B cell (primary cell): ENCODE data around the gene HNRNPH2. TPM values are rescaled to one million over a fixed set of nuclear protein-coding genes. Genes with fewer than 3 reads are reported as not detected.

Experiments used
- ATAC-seq: fragments of 200-7000 bp; cut with Tn5 transposase; one replicate; pipeline ENCODE4 v1.10.0; 2021; ENCODE audit warnings: low read depth, mild to moderate bottlenecking, moderate number of reproducible peaks, moderate library complexity
- CTCF ChIA-PET: fragments of 350-600 bp; sonication (Branson Sonifier 250); formaldehyde crosslinking; loops from one replicate; lab custom pipeline; 2021; ENCODE audit warnings: antibody characterized with exemption, inconsistent platforms; lab: Charles Lee
- POLR2A ChIA-PET: fragments of 350-600 bp; sonication (Branson Sonifier 250); formaldehyde crosslinking; loops from one replicate; lab custom pipeline; 2021; ENCODE audit warnings: antibody characterized with exemption; lab: Charles Lee
- DNase-seq: peaks from one replicate; pipeline ENCODE4 v3.0.0; 2013
- H2AFZ ChIP-seq: 2 replicates; pipeline ENCODE4 v1.6.1; 2012; ENCODE audit warnings: mild to moderate bottlenecking, low read depth, low read length; ENCODE audit not compliant: insufficient read depth, poor library complexity, severe bottlenecking
- H3K27ac ChIP-seq, 2 donors: 1 replicate in 1 of 2; 2 replicates in 1 of 2; pipeline ENCODE4 v1.5.1; 2012 to 2013; ENCODE audit warnings: low read length in 2 of 2, mild to moderate bottlenecking in 2 of 2, moderate library complexity in 1 of 2
- H3K27me3 ChIP-seq, 4 experiments: fragments of 200-600 bp in 1 of 4; sonication (generic) in 1 of 4; replicated peaks in 1 of 4; 1 replicate in 2 of 4; 2 replicates in 2 of 4; pipeline versions ENCODE4 v1.6.1 to v1.7.0; 2013 to 2016; ENCODE audit warnings: low read length in 3 of 4, mild to moderate bottlenecking in 2 of 4, mixed read lengths in 1 of 4, moderate library complexity in 1 of 4; ENCODE audit not compliant: insufficient read depth in 4 of 4, control insufficient read depth in 3 of 4; ENCODE audit errors: control extremely low read depth in 1 of 4
- H3K36me3 ChIP-seq, 2 experiments: replicated peaks in 1 of 2; 1 replicate in 1 of 2; 2 replicates in 1 of 2; pipeline versions ENCODE4 v1.6.1 to v1.7.1; 2013; ENCODE audit warnings: low read length in 1 of 2; ENCODE audit not compliant: insufficient read depth in 2 of 2, control insufficient read depth in 1 of 2; ENCODE audit errors: control extremely low read depth in 1 of 2, extremely low read depth in 1 of 2
- H3K4me1 ChIP-seq, 2 donors: fragments of 200-600 bp in 1 of 2; sonication (generic) in 1 of 2; 1 replicate in 1 of 2; 2 replicates in 1 of 2; pipeline versions ENCODE4 v1.5.1 to v1.6.1; 2013 to 2017; ENCODE audit warnings: low read length in 2 of 2; ENCODE audit not compliant: control insufficient read depth in 2 of 2, insufficient read depth in 2 of 2
- H3K4me2 ChIP-seq: replicated peaks from 2 replicates; pipeline ENCODE3; 2012; ENCODE audit warnings: mild to moderate bottlenecking, low read depth, low read length; ENCODE audit not compliant: poor library complexity, severe bottlenecking
- H3K4me3 ChIP-seq, 5 experiments: fragments of 200-600 bp in 1 of 5; sonication (generic) in 1 of 5; 1 replicate in 3 of 5; 2 replicates in 2 of 5; pipeline versions ENCODE4 v1.5.1 to v1.7.0; 2011 to 2016; ENCODE audit warnings: low read length in 4 of 5, mild to moderate bottlenecking in 4 of 5, low read depth in 2 of 5, control low read depth in 1 of 5, moderate library complexity in 1 of 5; ENCODE audit not compliant: insufficient read depth in 1 of 5; ENCODE audit errors: control extremely low read depth in 1 of 5, extremely low read depth in 1 of 5
- H3K79me2 ChIP-seq: fragments of 200-600 bp; sonication (generic); one replicate; pipeline ENCODE4 v1.6.0; 2016; ENCODE audit warnings: low read length; ENCODE audit not compliant: control insufficient read depth, insufficient read depth
- H3K9ac ChIP-seq: fragments of 200-600 bp; sonication (generic); 2 replicates; pipeline ENCODE4 v1.6.1; 2017; ENCODE audit warnings: mild to moderate bottlenecking, low read length, moderate library complexity
- H3K9me3 ChIP-seq, 3 donors: one replicate each; pipeline versions ENCODE4 v1.6.1 to v1.7.1; 2013; ENCODE audit warnings: low read length in 2 of 3; ENCODE audit not compliant: control insufficient read depth in 2 of 3, insufficient read depth in 1 of 3; ENCODE audit errors: control extremely low read depth in 1 of 3
- H4K20me1 ChIP-seq: 2 replicates; pipeline ENCODE4 v1.6.0; 2012; ENCODE audit warnings: mild to moderate bottlenecking, low read length; ENCODE audit not compliant: insufficient read depth, control insufficient read depth, poor library complexity, severe bottlenecking
- H3K27ac Mint-ChIP-seq: one replicate; pipeline ENCODE4 v1.8.0; 2021; ENCODE audit warnings: mixed read lengths
- H3K27me3 Mint-ChIP-seq: one replicate; pipeline ENCODE4 v1.8.0; 2021; ENCODE audit warnings: mixed read lengths
- H3K4me1 Mint-ChIP-seq: one replicate; pipeline ENCODE4 v1.8.0; 2021; ENCODE audit warnings: mixed read lengths
- H3K4me3 Mint-ChIP-seq: one replicate; pipeline ENCODE4 v1.8.0; 2021; ENCODE audit warnings: mixed read lengths
- H3K9me3 Mint-ChIP-seq: one replicate; pipeline ENCODE4 v1.8.0; 2022; ENCODE audit warnings: mixed read lengths; ENCODE audit not compliant: insufficient read depth
- EZH2 ChIP-seq: IDR thresholded peaks from 2 replicates; pipeline ENCODE4 v1.6.1; 2012; ENCODE audit warnings: borderline replicate concordance, low read depth, mild to moderate bottlenecking, moderate library complexity, low read length; ENCODE audit not compliant: insufficient read depth, poor library complexity, severe bottlenecking
- WGBS: methylation state at CpG from one replicate; pipeline ENCODE4 v1.1.5; 2013; ENCODE audit warnings: missing lambda C conversion rate; ENCODE audit not compliant: insufficient coverage; 5-methylcytosine and 5-hydroxymethylcytosine counted together
- intact Hi-C: fragments of 100-400 bp; cut with micrococcal nuclease; formaldehyde crosslinking; loops from one replicate; pipeline ENCODE4 v1.10.0; 2022
- polyA plus RNA-seq: library from polyadenylated mRNA; depleted of rRNA; stranded (reverse); fragments of >200 nt; gene quantifications from 2 replicates; pipeline ENCODE4 v1.2.3, GENCODE V29; 2012
- total RNA-seq, 2 donors: library from RNA; stranded (reverse); fragments of 120-200 nt in 1 of 2; gene quantifications; 1 replicate in 1 of 2; 2 replicates in 1 of 2; pipeline versions ENCODE4 v1.2.3 to v1.2.4, GENCODE V29; 2013 to 2022
- TF ChIP-seq, protein P1 (sequence below): fragments of 200-600 bp; IDR thresholded peaks from one replicate; pipeline ENCODE4 v1.8.0; 2022; ENCODE audit warnings: antibody characterized with exemption, mild to moderate bottlenecking

Gene HNRNPH2
- total and polyA plus RNA-seq, 2 donors (not counting 1 experiment from before 2014, with no cell fraction given), result 9.2 to 57.1 TPM

DNA sequence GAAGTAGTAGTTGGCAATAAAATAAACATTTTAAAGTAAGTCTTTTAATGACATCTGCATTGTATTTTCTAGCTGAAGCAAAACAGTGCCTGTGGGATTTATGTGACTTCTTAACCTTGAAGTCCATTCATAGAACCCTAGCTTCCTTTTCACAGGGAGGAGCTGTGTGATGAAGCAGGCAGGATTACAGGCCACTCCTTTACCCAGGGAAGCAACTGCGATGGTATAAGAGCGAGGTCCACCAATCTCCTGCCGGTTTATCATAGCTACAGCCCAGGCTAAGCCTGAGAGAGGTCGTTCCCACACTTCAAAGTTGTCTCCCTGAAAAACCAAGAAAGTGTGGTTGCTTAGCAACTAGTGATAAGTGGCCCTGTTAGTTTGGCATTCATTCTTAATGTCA is 10.2 kb upstream of the HNRNPH2 start:
- Mint-ChIP-seq H3K27me3 (no peaks in the 10 kb centered on the region), H3K4me3 (no peak overlapping the region), H3K4me1 (peaks cover 13% of the 10 kb centered on the region), H3K27ac (no peak overlapping the region), H3K9me3 (no peaks in the 10 kb centered on the region)
- no peak for ATAC-seq
- Histone ChIP-seq H3K9ac (no peak overlapping the region), H2AFZ (no peak overlapping the region), H3K4me2 (no peak overlapping the region), H4K20me1 (no peaks in the 10 kb centered on the region), H3K79me2 (no peaks in the 10 kb centered on the region), H3K36me3 (peaks cover 0 to 12% of the 10 kb centered on the region in 2 experiments), H3K4me3 (no peak overlapping the region), H3K9me3 (no peaks in the 10 kb centered on the region), H3K27me3 (no peaks in the 10 kb centered on the region), H3K4me1 (no peaks in the 10 kb centered on the region), H3K27ac (no peak overlapping the region)
- ChIA-PET CTCF (interaction anchor here (0.6 kb wide), 2 partner anchors 40 to 46 kb away, joined by 3 read pairs; no protein-coding TSS in a partner anchor), POLR2A (no interaction called here)
- TF ChIP-seq, protein P1, sequence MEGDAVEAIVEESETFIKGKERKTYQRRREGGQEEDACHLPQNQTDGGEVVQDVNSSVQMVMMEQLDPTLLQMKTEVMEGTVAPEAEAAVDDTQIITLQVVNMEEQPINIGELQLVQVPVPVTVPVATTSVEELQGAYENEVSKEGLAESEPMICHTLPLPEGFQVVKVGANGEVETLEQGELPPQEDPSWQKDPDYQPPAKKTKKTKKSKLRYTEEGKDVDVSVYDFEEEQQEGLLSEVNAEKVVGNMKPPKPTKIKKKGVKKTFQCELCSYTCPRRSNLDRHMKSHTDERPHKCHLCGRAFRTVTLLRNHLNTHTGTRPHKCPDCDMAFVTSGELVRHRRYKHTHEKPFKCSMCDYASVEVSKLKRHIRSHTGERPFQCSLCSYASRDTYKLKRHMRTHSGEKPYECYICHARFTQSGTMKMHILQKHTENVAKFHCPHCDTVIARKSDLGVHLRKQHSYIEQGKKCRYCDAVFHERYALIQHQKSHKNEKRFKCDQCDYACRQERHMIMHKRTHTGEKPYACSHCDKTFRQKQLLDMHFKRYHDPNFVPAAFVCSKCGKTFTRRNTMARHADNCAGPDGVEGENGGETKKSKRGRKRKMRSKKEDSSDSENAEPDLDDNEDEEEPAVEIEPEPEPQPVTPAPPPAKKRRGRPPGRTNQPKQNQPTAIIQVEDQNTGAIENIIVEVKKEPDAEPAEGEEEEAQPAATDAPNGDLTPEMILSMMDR, result no peak
- no peak for TF ChIP-seq EZH2
- intact Hi-C loops, result no loop called here
- WGBS, result no CpG with 5 or more reads among the region's 4 CpGs
- no peak for DNase-seq

DNA sequence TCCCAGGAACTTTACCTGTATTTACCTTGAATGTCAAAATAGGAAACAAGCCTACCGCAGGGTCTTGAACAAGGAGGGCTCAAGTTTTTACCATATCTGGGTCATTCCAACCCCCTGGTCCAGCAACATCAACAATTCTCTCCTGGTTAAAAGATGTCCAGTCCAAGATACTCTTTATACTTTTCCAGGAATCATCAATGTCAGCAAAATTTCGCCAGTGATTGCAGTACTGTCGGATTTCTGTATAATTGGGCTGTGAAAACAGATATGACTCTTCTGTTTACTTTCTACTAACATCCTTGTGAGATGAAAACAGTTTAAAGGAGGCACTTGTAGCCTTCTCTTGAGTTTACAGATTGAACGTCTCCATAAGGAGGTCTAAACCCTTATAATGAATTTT is 9.3 kb upstream of the HNRNPH2 start:
- CTCF ChIA-PET, result no interaction called here
- Histone ChIP-seq H3K4me1 (no peaks in the 10 kb centered on the region), H3K27ac (no peak overlapping the region), H3K4me2 (no peak overlapping the region), H3K9ac (no peak overlapping the region), H2AFZ (no peak overlapping the region), H4K20me1 (no peaks in the 10 kb centered on the region), H3K79me2 (peaks cover under 1% of the 10 kb centered on the region), H3K9me3 (no peaks in the 10 kb centered on the region), H3K4me3 (no peak overlapping the region), H3K27me3 (no peaks in the 10 kb centered on the region), H3K36me3 (peaks cover 0 to 7% of the 10 kb centered on the region in 2 experiments)
- POLR2A ChIA-PET, result no interaction called here
- intact Hi-C loops, result no loop called here
- no peaks in the 10 kb centered on the region for H3K9me3 Mint-ChIP-seq
- DNase-seq, result no peak
- no peak overlapping the region for H3K27ac Mint-ChIP-seq
- H3K4me3 Mint-ChIP-seq, result no peak overlapping the region
- no peak for ATAC-seq
- WGBS, result 100% methylated on average over 1 of the region's 4 CpGs
- no peaks in the 10 kb centered on the region for H3K27me3 Mint-ChIP-seq
- TF ChIP-seq, protein P1, result no peak
- TF ChIP-seq EZH2, result no peak
- H3K4me1 Mint-ChIP-seq, result peaks cover 6% of the 10 kb centered on the region
